H1 (cell line): ENCODE data around the gene ACTR1A. TPM values are rescaled to one million over a fixed set of nuclear protein-coding genes. Genes with fewer than 3 reads are reported as not detected.

ENCODE experiments used
- CTCF ChIA-PET: fragments of 300-600 bp; sonication (Branson Sonifier 250); formaldehyde crosslinking; loops from one replicate; lab custom pipeline; 2021; ENCODE audit not compliant: partially characterized antibody; lab: Charles Lee
- POLR2A ChIA-PET: fragments of 300-600 bp; sonication (Branson Sonifier 250); formaldehyde crosslinking; loops from one replicate; lab custom pipeline; 2021; ENCODE audit warnings: inconsistent platforms; ENCODE audit not compliant: partially characterized antibody; lab: Charles Lee
- DNase-seq, 2 experiments: peaks; one replicate each; pipeline versions ENCODE4 v3.0.0 to v3.0.0-alpha.2; 2010 to 2022; ENCODE audit warnings: low spot score in 2 of 2, low read depth in 1 of 2, mixed read lengths in 1 of 2
- FAIRE-seq: peaks from 2 replicates; lab custom pipeline; 2011; peaks lifted over from hg19 to GRCh38; lab: Jason Lieb, UNC
- H2AFZ ChIP-seq: 2 replicates; pipeline ENCODE4 v1.8.1; 2012; ENCODE audit warnings: low read length, inconsistent platforms
- H2AK5ac ChIP-seq: 2 replicates; pipeline ENCODE4 v1.6.1; 2013; ENCODE audit warnings: low read depth, low read length
- H2BK120ac ChIP-seq: replicated peaks from 2 replicates; pipeline ENCODE3; 2013; ENCODE audit warnings: low read depth, low read length, inconsistent platforms
- H2BK12ac ChIP-seq: 2 replicates; pipeline ENCODE4 v1.6.1; 2013; ENCODE audit warnings: low read depth, low read length
- H2BK15ac ChIP-seq: 2 replicates; pipeline ENCODE4 v1.6.1; 2013; ENCODE audit warnings: low read length
- H2BK20ac ChIP-seq: 2 replicates; pipeline ENCODE4 v1.6.1; 2013; ENCODE audit warnings: low read length
- H2BK5ac ChIP-seq: 2 replicates; pipeline ENCODE4 v1.6.1; 2013; ENCODE audit warnings: low read depth, low read length
- H3K14ac ChIP-seq: 2 replicates; pipeline ENCODE4 v1.6.1; 2013; ENCODE audit warnings: inconsistent platforms; ENCODE audit not compliant: insufficient read length
- H3K18ac ChIP-seq: 2 replicates; pipeline ENCODE4 v1.6.1; 2013; ENCODE audit warnings: low read length; ENCODE audit errors: extremely low read depth
- H3K23ac ChIP-seq: 2 replicates; pipeline ENCODE4 v1.6.1; 2013; ENCODE audit warnings: inconsistent platforms; ENCODE audit not compliant: insufficient read length
- H3K23me2 ChIP-seq: 2 replicates; pipeline ENCODE4 v1.6.1; 2013; ENCODE audit warnings: low read depth, low read length
- H3K27ac ChIP-seq: 2 replicates; pipeline ENCODE4 v1.6.1; 2011; ENCODE audit warnings: low read depth, low read length, inconsistent platforms
- H3K27me3 ChIP-seq, 4 experiments: replicated peaks in 1 of 4; 1 replicate in 1 of 4; 2 replicates in 3 of 4; pipeline versions ENCODE4 v1.6.1 to v1.8.1; 2011 to 2013; ENCODE audit warnings: low read length in 3 of 4, mild to moderate bottlenecking in 3 of 4, inconsistent platforms in 2 of 4, mixed read lengths in 2 of 4, moderate library complexity in 1 of 4; ENCODE audit not compliant: control insufficient read depth in 3 of 4, insufficient read depth in 3 of 4; ENCODE audit errors: extremely low read depth in 1 of 4
- H3K36me3 ChIP-seq, 4 experiments: 2 replicates each; pipeline versions ENCODE4 v1.6.1 to v1.8.1; 2011 to 2013; ENCODE audit warnings: mild to moderate bottlenecking in 4 of 4, low read length in 3 of 4, moderate library complexity in 2 of 4, control low read depth in 1 of 4, inconsistent platforms in 1 of 4; ENCODE audit not compliant: insufficient read depth in 4 of 4, control insufficient read depth in 2 of 4
- H3K4ac ChIP-seq: replicated peaks from 2 replicates; pipeline ENCODE3; 2013; ENCODE audit warnings: low read length, low read depth, mixed read lengths, inconsistent platforms; ENCODE audit not compliant: insufficient read length
- H3K4me1 ChIP-seq, 4 experiments: replicated peaks in 1 of 4; 1 replicate in 1 of 4; 2 replicates in 3 of 4; pipeline versions ENCODE4 v1.6.1 to v1.8.1; 2011 to 2013; ENCODE audit warnings: low read length in 3 of 4, inconsistent platforms in 2 of 4, mixed read lengths in 1 of 4; ENCODE audit not compliant: insufficient read depth in 4 of 4, control insufficient read depth in 3 of 4
- H3K4me2 ChIP-seq, 2 experiments: 2 replicates each; pipeline versions ENCODE4 v1.6.1 to v1.8.1; 2011 to 2013; ENCODE audit warnings: low read depth in 2 of 2, low read length in 2 of 2, control low read depth in 1 of 2, inconsistent platforms in 1 of 2, mild to moderate bottlenecking in 1 of 2; ENCODE audit not compliant: insufficient read depth in 1 of 2
- H3K4me3 ChIP-seq, 4 experiments: fragments of 200-600, 300-600 bp in 1 of 4; sonication (generic), shearing (Covaris generic), sonication (Bioruptor Twin) in 1 of 4; 2 replicates each; pipeline versions ENCODE4 v1.5.1 to v1.8.1; 2011 to 2016; ENCODE audit warnings: low read length in 4 of 4, low read depth in 3 of 4, control low read depth in 2 of 4, inconsistent platforms in 2 of 4, mild to moderate bottlenecking in 2 of 4, mixed read lengths in 1 of 4, moderate library complexity in 1 of 4; ENCODE audit not compliant: insufficient read depth in 2 of 4; ENCODE audit errors: extremely low read depth in 1 of 4
- H3K56ac ChIP-seq: replicated peaks from 2 replicates; pipeline ENCODE3; 2013; ENCODE audit warnings: low read depth, mild to moderate bottlenecking, mixed read lengths, low read length, inconsistent platforms; ENCODE audit not compliant: insufficient read length
- H3K79me1 ChIP-seq: 2 replicates; pipeline ENCODE4 v1.6.1; 2013; ENCODE audit warnings: low read depth, low read length, control low read depth
- H3K79me2 ChIP-seq, 2 experiments: 2 replicates each; pipeline versions ENCODE4 v1.6.1 to v1.8.1; 2012 to 2013; ENCODE audit warnings: low read length in 2 of 2, mild to moderate bottlenecking in 2 of 2, inconsistent platforms in 1 of 2; ENCODE audit not compliant: insufficient read depth in 2 of 2, control insufficient read depth in 1 of 2
- H3K9ac ChIP-seq, 4 experiments: replicated peaks in 1 of 4; 1 replicate in 1 of 4; 2 replicates in 3 of 4; pipeline versions ENCODE4 v1.6.1 to v1.8.1; 2011 to 2013; ENCODE audit warnings: low read depth in 3 of 4, low read length in 3 of 4, control low read depth in 2 of 4, mild to moderate bottlenecking in 2 of 4, moderate library complexity in 2 of 4, inconsistent platforms in 1 of 4; ENCODE audit errors: extremely low read depth in 1 of 4
- H3K9me3 ChIP-seq, 2 experiments: 2 replicates each; pipeline versions ENCODE4 v1.6.1 to v1.8.1; 2012 to 2013; ENCODE audit warnings: mild to moderate bottlenecking in 2 of 2, moderate library complexity in 2 of 2, control low read depth in 1 of 2, inconsistent platforms in 1 of 2, low read depth in 1 of 2, low read length in 1 of 2, mixed read lengths in 1 of 2; ENCODE audit not compliant: insufficient read depth in 2 of 2
- H4K20me1 ChIP-seq, 2 experiments: replicated peaks in 1 of 2; 2 replicates each; pipeline versions ENCODE3 to v1.8.1; 2011 to 2013; ENCODE audit warnings: inconsistent platforms in 2 of 2, low read length in 2 of 2, mild to moderate bottlenecking in 1 of 2; ENCODE audit not compliant: insufficient read depth in 2 of 2, control insufficient read depth in 1 of 2
- H4K5ac ChIP-seq: 2 replicates; pipeline ENCODE4 v1.6.1; 2013; ENCODE audit warnings: low read length, low read depth, mixed read lengths, inconsistent platforms; ENCODE audit not compliant: insufficient read length
- H4K8ac ChIP-seq: 2 replicates; pipeline ENCODE4 v1.8.0; 2013; ENCODE audit warnings: mild to moderate bottlenecking, moderate library complexity, low read length, inconsistent platforms; ENCODE audit not compliant: insufficient read depth; ENCODE audit errors: extremely low read depth
- H4K91ac ChIP-seq: replicated peaks from 2 replicates; pipeline ENCODE3; 2013; ENCODE audit warnings: low read length, mixed read lengths, inconsistent platforms; ENCODE audit not compliant: insufficient read length
- BACH1 ChIP-seq: IDR thresholded peaks from 2 replicates; pipeline ENCODE4 v1.6.1; 2012; ENCODE audit warnings: low read length, improper control_type of control experiment
- CHD2 ChIP-seq: IDR thresholded peaks from 2 replicates; pipeline ENCODE4 v1.6.1; 2012; ENCODE audit warnings: low read length, improper control_type of control experiment
- EZH2 ChIP-seq: fragments of 200-600 bp; sonication (generic); IDR thresholded peaks from 2 replicates; pipeline ENCODE4 v1.7.1; 2012; ENCODE audit warnings: low read depth, mild to moderate bottlenecking, moderate library complexity, low read length, inconsistent platforms; ENCODE audit not compliant: severe bottlenecking
- GTF2F1 ChIP-seq: IDR thresholded peaks from 2 replicates; pipeline ENCODE4 v1.6.1; 2012; ENCODE audit warnings: low read depth, low read length, improper control_type of control experiment, borderline replicate concordance
- HDAC6 ChIP-seq: IDR thresholded peaks from one replicate; pipeline ENCODE4 v1.7.1; 2012; ENCODE audit warnings: low read depth, mild to moderate bottlenecking, inconsistent platforms, low read length, moderate library complexity
- JUN ChIP-seq: IDR thresholded peaks from 2 replicates; pipeline ENCODE4 v1.6.1; 2011; ENCODE audit warnings: low read depth, mild to moderate bottlenecking, improper control_type of control experiment, low read length
- KDM4A ChIP-seq: IDR thresholded peaks from one replicate; pipeline ENCODE4 v1.7.1; 2012; ENCODE audit warnings: low read depth, mild to moderate bottlenecking, moderate library complexity, low read length, inconsistent platforms; ENCODE audit not compliant: severe bottlenecking
- POLR2AphosphoS5 ChIP-seq: IDR thresholded peaks from 2 replicates; pipeline ENCODE4 v1.6.1; 2011; ENCODE audit warnings: low read depth, low read length
- RNF2 ChIP-seq: fragments of 200-900, 300-1000 bp; sonication (generic); IDR thresholded peaks from 2 replicates; pipeline ENCODE4 v1.7.1; 2016; ENCODE audit warnings: borderline replicate concordance, low read depth, mild to moderate bottlenecking, antibody characterized with exemption, low read length; ENCODE audit not compliant: poor library complexity, severe bottlenecking; ENCODE audit errors: missing control alignments
- SIRT6 ChIP-seq: IDR thresholded peaks from one replicate; pipeline ENCODE4 v1.7.1; 2012; ENCODE audit warnings: low read length, inconsistent platforms
- SRF ChIP-seq: IDR thresholded peaks from 2 replicates; pipeline ENCODE4 v1.6.1; 2011; ENCODE audit warnings: mild to moderate bottlenecking, low read depth, low read length, moderate library complexity
- TEAD4 ChIP-seq: IDR thresholded peaks from 2 replicates; pipeline ENCODE4 v1.6.1; 2012; ENCODE audit warnings: low read depth, low read length, inconsistent platforms, mixed read lengths
- YY1 ChIP-seq: IDR thresholded peaks from 2 replicates; pipeline ENCODE4 v1.6.1; 2011; ENCODE audit warnings: low read depth, mild to moderate bottlenecking, low read length
- ZNF274 ChIP-seq: IDR thresholded peaks from 2 replicates; pipeline ENCODE4 v1.7.0; 2012; ENCODE audit warnings: low read length, borderline replicate concordance; ENCODE audit errors: extremely low read depth
- WGBS, 2 experiments: shearing (Covaris generic) in 1 of 2; methylation state at CpG; one replicate each; pipeline versions ENCODE4 v1.1.6 to v1.1.7; 2013 to 2015; ENCODE audit warnings: low lambda C conversion rate in 2 of 2, mixed read lengths in 2 of 2, inconsistent platforms in 1 of 2, low coverage in 1 of 2, missing lambda C conversion rate in 1 of 2; ENCODE audit not compliant: insufficient replicate concordance in 2 of 2, insufficient coverage in 1 of 2, insufficient read length in 1 of 2; ENCODE audit errors: extremely low coverage in 1 of 2, missing lambda C conversion rate in 1 of 2; 5-methylcytosine and 5-hydroxymethylcytosine counted together
- polyA plus RNA-seq, 7 experiments: library from polyadenylated mRNA; depleted of rRNA in 3 of 7; stranded (reverse) in 5 of 7; unstranded in 2 of 7; fragments of >200 nt in 5 of 7; fragments of 200-250 nt in 2 of 7; gene quantifications; 1 replicate in 5 of 7; 2 replicates in 1 of 7; 4 replicates in 1 of 7; pipeline versions ENCODE4 v1.2.1 to v1.2.3, GENCODE V29; 2011 to 2013; ENCODE audit warnings: missing spikeins in 2 of 7, mixed read lengths in 2 of 7
- total RNA-seq: library from RNA; stranded (reverse); fragmentation: NEBNext Ultra II Directional; extraction: Animal tissue kit (Norgen Biotek cat#: 25700); gene quantifications from 2 replicates; pipeline ENCODE4 v1.2.1, GENCODE V29; 2021
- TF ChIP-seq, protein P1 (sequence below): IDR thresholded peaks from 2 replicates; pipeline ENCODE4 v1.6.1; 2012; ENCODE audit warnings: inconsistent platforms

ACTR1A gene
- total and polyA plus RNA-seq, 2 of the 8 experiments (the other 6 are each of a cell fraction or from before 2014, with no cell fraction given), result 78.6 to 86.3 TPM

DNA sequence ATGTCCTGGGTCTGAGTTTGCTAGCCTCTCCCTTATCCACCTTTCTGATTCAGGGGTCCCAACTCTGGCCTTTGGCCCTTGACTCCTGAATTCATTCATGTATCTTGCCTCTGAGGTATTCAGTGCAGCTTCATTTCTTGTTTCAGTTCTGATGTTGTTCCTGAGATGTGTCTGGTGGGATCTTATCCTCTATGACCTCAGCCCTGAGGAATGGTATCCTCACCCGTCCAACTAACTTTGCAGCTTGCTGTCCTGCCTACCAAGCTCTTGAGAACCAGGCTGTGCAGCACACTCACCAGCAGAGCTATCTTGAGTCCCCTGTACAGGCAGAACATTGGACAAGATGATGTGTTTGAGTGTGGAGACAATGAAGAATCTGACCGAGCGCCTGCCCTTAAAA lies 15.0 kb upstream of the ACTR1A start:
- Histone ChIP-seq H3K9me3 (no peaks in the 10 kb centered on the region), H2BK12ac (no peak overlapping the region), H3K9ac (no peak overlapping the region; a peak in 1 of 7 replicates), H3K56ac (no peak overlapping the region), H2AK5ac (no peak overlapping the region), H4K20me1 (no peaks in the 10 kb centered on the region), H3K23ac (no peak overlapping the region), H3K79me2 (no peaks in the 10 kb centered on the region; a peak in 1 of 4 replicates), H3K79me1 (no peaks in the 10 kb centered on the region), H3K18ac (no peak overlapping the region), H3K23me2 (no peaks in the 10 kb centered on the region), H4K91ac (no peak overlapping the region), H2BK15ac (no peak overlapping the region), H2AFZ (no peak overlapping the region), H3K36me3 (no peaks in the 10 kb centered on the region; a peak in 1 of 8 replicates), H2BK20ac (no peak overlapping the region), H3K4me1 (no peaks in the 10 kb centered on the region), H3K27ac (no peak overlapping the region), H3K4me3 (no peak overlapping the region), H2BK120ac (no peak overlapping the region), H4K8ac (no peak overlapping the region), H2BK5ac (no peak overlapping the region), H3K4ac (no peak overlapping the region), H3K27me3 (no peaks in the 10 kb centered on the region), H3K4me2 (no peak overlapping the region), H4K5ac (no peak overlapping the region), H3K14ac (no peak overlapping the region)
- 85% methylated on average over 3 of the region's 3 CpGs; no CpG with 5 or more reads in 1 of the 2 experiments for WGBS, 2 experiments
- TF ChIP-seq SRF, result no peak
- TF ChIP-seq KDM4A, result no peak
- no peak for TF ChIP-seq EZH2
- TF ChIP-seq GTF2F1, result no peak
- TF ChIP-seq BACH1, result no peak
- no peak for TF ChIP-seq ZNF274
- TF ChIP-seq, protein P1, sequence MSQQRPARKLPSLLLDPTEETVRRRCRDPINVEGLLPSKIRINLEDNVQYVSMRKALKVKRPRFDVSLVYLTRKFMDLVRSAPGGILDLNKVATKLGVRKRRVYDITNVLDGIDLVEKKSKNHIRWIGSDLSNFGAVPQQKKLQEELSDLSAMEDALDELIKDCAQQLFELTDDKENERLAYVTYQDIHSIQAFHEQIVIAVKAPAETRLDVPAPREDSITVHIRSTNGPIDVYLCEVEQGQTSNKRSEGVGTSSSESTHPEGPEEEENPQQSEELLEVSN, result no peak
- no peak for TF ChIP-seq POLR2AphosphoS5
- no peak for TF ChIP-seq RNF2
- no peak for TF ChIP-seq JUN
- TF ChIP-seq SIRT6, result no peak
- TF ChIP-seq CHD2, result no peak
- no peak for TF ChIP-seq HDAC6
- no peak for TF ChIP-seq YY1
- no peak for TF ChIP-seq TEAD4
- FAIRE-seq, result no peak
- no peak for DNase-seq
- POLR2A ChIA-PET, result no interaction called here
- CTCF ChIA-PET, result interaction anchor here (0.7 to 2.2 kb wide), 4 partner anchors 8 to 66 kb away, joined by 3 to 9 read pairs (median 4); no protein-coding TSS in a partner anchor
